Mucosa of gallbladder (tissue), 1 donor: ENCODE results near the gene PMVK. TPM values are rescaled to one million over a fixed set of nuclear protein-coding genes. Genes with fewer than 3 reads are reported as not detected.
"Not testable (repeated sequence)": the region's sequence is repeated elsewhere in the genome, so short reads cannot be mapped to it uniquely, and the experiment has no call there.

Experiments used
- DNase-seq: peaks from one replicate; pipeline ENCODE4 v3.0.0-alpha.2; 2020; ENCODE audit warnings: low spot score
- total RNA-seq: library from RNA; stranded (reverse); gene quantifications from one replicate; pipeline ENCODE4 v1.2.1, GENCODE V29; 2021
- donor health status: DM: no; HTN: no; CAD: no.

PMVK gene
- total RNA-seq = 33.0 TPM

DNA sequence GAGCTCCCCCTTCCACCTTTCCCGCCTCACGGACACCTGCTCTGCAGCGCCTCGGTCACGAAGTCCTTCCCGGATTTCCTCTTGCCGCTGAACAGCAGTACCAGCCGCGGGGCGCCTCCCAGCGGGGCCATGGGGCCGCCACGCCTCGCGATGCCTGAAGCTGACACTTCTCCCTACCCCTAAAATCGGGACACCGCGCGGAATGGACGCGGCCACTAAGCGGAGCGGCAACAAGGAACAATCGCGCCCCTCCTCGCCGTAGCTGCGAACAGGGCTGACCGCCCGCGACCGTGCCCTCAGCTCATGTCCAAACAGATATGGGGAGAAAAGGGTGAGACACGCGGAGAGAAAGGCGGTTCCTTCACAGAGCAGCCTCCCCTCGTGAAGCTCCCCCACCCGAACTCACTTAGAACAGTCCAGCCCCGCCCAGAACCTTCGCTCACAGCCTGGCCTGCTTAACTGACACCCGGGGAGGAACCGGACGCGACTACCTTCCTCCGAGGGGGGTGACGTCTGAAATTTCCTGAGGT lies at the start of gene PMVK:
Gene PMVK (minus strand): TSS at position 165 of the 530 bp plus-strand sequence. CDS start 34 bp downstream, at position 131.
- DNase-seq = peak; percentile 96

DNA sequence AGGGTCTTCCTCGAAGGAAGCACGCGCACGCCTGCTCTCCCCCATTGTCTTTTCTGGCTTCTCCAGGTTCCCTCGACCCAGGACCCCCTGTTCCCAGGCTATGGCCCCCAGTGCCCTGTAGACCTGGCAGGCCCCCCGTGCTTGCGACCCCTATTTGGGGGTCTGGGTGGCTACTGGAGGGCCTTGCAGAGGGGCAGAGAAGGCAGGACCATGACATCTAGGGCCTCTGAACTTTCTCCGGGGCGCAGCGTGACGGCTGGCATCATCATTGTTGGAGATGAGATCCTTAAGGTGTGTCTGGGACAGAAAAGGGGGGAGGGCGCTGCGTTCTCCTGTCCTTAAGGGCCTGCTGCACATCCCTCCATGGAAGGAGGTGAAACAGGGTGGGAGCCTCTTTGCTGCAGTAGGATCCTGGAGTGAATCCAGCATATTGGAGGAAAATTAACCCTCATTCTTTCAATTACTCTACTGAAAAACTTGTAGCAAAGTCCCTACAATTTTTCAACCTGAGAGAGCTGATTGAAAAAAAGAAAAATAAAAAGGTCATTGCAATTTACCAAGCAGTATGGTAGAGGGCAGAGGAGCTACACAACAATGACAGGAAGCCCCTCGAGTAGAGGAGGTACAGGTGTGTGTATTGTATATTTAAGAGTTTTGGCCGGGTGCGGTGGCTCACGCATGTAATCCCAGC lies 47.4 kb upstream of the PMVK start:
- no peak for DNase-seq

DNA sequence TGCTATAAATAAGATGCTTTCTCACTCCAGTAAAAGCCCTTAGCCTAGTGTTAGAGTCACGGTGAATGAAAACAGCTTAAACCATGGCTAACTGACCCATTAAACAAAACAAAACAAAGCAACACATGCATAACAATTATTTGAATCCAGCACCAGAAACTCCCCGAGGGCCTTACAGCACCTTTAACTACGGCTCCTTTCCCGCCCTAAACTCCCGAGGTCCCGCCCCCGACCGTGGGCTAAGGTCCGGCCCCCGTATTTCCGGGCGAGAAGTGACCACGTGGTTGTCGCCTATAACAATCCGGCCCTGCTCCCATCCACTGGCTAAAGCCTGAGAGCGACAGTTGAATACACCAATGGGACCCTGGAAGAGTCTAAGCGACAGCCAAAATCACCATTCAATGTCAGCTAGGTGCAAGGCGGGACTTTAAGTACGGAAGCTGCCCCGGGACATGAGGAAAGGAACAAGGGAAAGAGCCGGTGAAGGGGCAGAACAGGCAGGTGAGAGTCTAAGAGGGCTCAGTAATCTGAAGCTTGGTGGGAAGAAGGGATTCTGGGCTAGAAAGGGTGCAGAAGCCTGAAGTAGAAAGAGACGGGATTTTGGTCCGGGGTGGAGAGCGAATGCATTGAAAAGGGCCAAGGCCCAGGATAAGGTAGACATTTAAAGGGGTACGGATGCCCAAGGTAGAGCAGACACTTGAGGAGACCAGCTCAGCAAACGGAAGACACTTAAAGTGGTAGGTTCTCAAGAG lies 46.6 kb upstream of the PMVK start, which contains the start of gene FLAD1:
Gene FLAD1 (plus strand): TSS at position 448 of the 752 bp plus-strand sequence. CDS start 351 bp downstream, outside the sequence.
- peak; percentile 99 for DNase-seq

DNA sequence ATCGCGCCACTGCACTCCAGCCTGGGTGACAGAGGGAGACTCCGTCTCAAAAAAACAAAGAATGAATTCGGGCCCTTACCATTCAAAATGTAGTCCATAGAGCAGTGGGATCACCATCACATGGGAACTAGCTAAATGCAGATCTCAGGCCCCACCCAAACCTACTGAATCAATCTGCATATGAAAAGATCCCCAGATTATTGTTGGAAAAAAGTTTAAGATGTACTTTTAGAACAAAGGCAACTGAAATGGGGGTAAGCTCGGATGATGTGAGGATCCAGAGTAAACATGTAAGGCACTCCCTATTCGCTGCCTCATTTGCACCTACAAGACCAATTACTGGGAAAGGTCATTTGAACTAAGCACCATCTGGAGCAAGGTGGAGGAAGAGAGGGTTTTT lies 45.8 kb upstream of the PMVK start:
- DNase-seq = no peak

DNA sequence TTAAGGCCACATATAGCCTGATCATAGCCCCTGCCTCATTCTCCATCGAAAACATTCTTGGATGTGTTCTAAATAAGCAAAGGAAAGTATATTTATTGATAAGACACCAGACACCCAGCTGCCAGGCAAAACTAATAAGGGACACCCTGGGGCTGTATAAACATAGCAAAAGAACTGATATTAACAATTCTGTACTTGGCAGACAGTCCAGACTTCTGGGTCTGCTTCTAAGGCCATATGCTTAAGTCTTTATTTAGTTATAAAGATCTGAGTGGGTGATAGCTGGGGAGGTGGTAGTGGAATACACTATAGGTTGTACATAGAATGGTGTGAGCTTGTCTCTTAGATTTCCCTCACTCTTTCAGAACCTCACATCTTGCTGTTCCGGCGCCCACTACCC lies 41.8 kb upstream of the PMVK start:
- DNase-seq = no peak

GRCh38 chr1:154977762-154978161 lies 41.2 kb upstream of the PMVK start:
- not testable (repeated sequence) for DNase-seq

DNA sequence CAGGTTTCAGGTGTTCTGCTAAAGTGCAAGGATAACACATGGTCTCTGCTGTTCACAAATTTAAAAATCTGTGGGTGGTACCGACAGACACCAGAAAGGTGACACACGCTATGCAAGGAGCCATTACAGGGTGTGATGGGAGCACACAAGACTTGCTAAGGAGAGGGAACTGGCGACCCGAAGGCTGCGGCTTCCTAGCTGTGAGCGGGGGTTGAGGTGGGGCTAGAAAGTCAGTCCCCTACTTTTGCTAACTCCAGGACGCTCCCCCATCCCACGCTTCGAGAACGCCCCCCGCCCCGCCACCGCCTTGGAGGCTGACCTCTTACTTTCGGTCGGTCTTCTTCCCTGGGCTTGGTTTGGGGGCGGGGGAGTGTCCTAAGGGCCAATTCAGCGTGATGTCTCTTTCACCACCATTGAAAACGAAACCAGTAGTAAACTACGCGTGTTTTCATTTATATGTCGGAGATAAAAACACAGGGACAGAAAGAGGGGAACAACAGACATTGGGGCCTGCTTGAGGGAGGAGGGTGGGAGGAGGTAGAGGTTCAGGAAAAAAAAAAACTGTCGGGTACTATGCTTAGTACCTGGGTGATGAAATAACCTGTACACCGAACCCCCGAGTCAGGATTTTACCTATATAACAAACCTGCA lies 39.0 kb upstream of the PMVK start:
- DNase-seq = peak; percentile 57

GRCh38 chr1:154974808-154975408 lies 38.4 kb upstream of the PMVK start:
- DNase-seq = peak; percentile 97

DNA sequence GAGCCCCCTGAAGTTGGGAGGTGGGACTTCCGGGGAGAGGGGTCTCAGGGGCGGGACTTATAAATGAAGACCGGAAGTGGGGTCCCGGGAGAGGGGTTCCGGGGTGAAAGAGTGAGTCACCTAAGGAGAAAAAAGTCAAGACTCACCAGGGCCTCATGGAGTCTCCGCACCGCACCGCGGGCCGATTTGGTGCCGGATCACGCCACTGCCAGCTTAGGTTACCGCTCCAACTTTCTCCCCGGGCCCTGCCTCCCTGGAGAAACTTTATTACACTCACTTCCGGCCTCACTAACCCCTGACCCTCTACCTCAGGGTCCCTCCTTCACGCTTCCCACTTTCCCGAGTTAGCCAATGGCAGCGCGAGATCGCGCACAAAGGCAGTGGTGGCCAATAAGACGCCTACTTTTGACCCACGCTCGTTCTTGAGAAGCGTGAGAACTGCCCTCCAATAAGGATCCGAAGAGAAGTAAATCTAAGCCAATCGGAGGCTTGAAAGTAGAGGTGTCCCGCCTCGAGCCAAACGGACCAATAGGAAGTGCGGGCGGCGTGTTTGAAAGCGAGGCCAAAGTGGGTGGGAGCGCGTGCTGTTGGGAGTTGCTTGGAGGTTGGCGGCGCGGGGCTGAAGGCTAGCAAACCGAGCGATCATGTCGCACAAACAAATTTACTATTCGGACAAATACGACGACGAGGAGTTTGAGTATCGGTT lies 37.7 kb upstream of the PMVK start, which contains the start of gene CKS1B:
Gene CKS1B (plus strand): TSS at position 580 of the 706 bp plus-strand sequence. CDS start 65 bp downstream, at position 645.
- DNase-seq = peak; percentile 99

- peak; percentile 97 for DNase-seq
Measured at GRCh38 chr1:154973344-154974101, 37.0 kb upstream of the PMVK start.

DNA sequence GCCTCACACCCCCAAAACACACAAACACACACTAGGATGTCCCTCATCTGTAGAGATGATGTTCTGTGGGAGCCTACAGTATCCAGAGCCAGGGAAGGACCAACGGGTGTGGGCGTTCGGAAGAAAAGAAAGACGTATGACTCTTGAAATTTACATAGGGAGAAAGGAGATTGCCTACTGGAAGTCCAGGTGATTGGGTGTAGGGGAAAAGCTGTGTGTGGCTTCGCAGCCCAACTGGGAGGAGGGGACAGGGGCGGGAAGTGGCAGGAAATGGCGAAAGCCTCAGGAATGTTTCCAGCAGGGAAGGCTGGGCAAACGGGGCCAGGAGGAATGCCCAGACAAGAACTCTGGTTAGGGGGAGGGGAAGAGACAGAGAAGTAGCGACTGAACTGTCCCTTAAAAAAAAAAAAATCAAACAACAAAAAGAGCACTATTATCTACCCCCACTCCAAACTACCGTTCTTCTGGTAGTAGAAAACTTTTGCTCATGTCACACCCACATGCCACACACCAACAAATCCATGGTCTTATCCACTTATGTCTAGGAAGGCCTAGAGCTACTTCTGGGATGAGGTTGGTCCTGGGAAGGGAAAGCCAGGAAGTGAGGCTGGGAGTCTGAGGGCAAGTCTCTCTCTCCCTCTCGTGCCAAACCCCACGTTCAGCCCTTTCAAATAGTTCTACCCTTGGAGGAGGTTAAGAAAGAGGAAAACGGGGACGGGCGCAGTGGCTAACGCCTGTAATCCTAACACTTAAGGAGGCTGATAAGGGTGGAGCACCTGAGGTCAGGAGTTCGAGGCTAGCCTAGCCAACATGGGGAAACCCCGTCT lies 36.2 kb upstream of the PMVK start:
- peak; percentile 58 for DNase-seq

- DNase-seq = no peak
Measured at GRCh38 chr1:154972213-154972516, 35.6 kb upstream of the PMVK start.

- DNase-seq = peak; percentile 50
Measured at GRCh38 chr1:154971341-154971998, 35.0 kb upstream of the PMVK start.

DNA sequence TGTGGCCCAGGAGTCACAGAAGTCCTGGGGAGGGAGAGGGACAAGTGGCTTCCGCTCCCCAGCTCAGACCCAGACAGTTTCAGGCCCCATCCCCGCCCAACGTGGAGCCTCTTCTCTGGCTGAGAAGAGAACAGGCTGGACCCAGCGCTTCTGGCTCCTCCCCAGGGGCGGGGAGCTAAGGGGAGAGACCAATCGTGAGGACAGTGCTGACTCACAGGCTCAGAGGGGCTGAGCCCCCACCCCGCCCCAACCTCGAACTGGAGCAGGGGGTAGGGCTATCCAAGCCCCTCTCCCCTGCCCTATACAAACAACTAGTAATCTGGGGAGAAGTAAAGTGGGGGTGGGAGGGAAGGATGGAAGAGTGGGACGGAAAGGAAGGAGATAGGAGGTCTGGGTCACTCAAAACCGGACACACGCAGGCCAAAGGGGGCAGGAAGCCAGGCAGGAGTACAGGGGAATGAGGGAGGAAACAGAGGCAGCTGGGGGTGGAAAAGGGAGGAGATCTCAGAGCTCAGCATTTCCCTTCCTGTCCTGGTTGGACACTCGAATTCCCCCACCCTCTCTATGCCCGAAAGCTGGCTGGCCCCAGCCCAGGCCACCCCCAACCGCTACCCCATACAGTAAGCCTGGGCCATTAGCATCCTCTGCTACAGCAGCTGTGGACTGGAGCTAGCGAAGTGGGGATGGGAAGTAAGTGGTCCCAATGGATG lies 34.3 kb upstream of the PMVK start, which contains the start of gene SHC1:
Gene SHC1 (minus strand): TSS at position 117 of the 710 bp plus-strand sequence. CDS start 221 bp downstream, outside the sequence.
- DNase-seq = peak; percentile 90

DNA sequence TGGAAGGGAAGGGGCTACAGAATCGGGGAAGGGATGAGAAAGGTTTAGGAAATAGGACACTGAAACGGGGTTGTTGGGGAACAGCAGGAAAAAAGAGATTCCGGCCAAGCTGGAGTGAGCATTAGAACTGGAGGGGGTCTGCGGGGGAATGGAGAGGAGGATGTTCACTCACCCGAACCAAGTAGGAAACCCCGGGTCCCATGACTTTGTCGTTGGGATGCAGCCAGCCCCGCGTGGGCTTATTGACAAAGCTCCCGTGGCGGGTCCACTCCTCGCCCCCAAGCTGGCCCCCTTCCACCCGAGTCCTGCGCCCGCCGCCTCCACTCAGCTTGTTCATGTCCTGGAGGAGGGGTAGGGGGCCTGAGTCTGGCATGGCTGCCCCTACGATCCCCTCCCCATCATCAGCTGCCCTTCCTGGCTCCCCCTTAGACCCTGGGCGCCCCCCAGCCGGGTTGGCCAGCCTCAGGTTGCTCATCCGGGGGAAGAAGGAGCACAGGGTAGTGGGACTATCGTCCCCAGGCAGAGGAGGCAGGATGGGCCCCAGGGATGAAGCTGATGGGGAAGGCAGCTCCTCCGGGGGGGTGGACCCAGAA lies 33.4 kb upstream of the PMVK start:
- no peak for DNase-seq

DNA sequence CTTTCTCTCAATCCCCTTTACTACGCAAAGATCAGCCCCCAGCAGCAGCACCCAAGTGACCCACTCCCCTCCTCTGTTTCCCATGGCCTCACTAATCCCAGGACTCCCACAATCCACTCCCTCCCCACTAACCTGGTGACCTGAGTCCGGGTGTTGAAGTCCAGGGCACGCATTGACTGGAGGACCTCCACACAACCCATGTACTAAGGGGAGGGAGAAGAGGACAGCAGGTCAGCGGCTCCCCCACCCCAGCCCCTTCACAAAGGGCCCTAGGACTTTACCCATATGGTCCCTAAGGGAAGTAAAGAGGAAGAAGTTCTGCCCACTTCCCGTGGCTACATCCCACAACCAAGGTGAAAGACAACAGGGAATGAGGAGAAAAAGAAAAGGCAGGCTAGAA lies 32.7 kb upstream of the PMVK start:
- no peak for DNase-seq

DNA sequence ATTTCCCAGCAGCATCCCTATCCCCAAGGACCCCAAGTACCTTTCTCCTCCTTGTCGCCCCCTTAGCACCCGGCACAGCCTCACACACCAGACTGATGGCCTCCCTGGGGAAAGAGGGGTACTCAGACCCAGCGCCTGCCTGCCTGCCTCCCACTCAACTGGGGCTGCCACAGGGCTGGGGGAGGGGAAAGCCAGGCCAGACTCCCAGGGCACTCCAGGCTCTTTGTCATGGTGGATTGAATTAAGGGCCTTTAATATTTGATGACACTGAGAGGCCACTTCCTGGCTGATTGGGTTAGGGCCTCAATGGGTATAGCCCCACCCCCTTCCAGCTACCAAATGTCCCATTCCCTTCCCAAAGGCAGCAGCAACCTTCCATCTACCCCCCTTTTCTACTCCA lies 32.2 kb upstream of the PMVK start:
- no peak for DNase-seq
